Measurements from ENCODE around the gene DCAF12L2. TPM values are rescaled to one million over a fixed set of nuclear protein-coding genes. Genes with fewer than 3 reads are reported as not detected.

The DCAF12L2 gene
- total and polyA plus RNA-seq, 12 donors, result 0.14 to 0.91 (median 0.31) TPM; not detected in 4

- Histone ChIP-seq H3K36me3 (replicated peaks in 1 of 2) (no peaks in the 10 kb centered on the region), H3K4me3 (no peak overlapping the region), H3K4me1 (replicated peaks in 1 of 2) (no peaks in the 10 kb centered on the region), H3K27me3 (no peaks in the 10 kb centered on the region), H3K9me3 (replicated peaks in 1 of 3) (no peaks in the 10 kb centered on the region), H3K27ac (no peak overlapping the region)
- TF ChIP-seq POLR2A (IDR thresholded peaks at IDR 0.05) (no peak), CTCF (IDR thresholded peaks at IDR 0.05) (no peak)
- intact Hi-C loops (cut with DNase I), result no loop called here
- 38 to 45% (median 41%) methylated on average over 2 of the region's 2 CpGs for WGBS, 4 donors
- DNase-seq, result no peak
Measured at GRCh38 chrX:126141014-126141413, 25.1 kb downstream of the DCAF12L2 start.

- TF ChIP-seq POLR2A (IDR thresholded peaks at IDR 0.05) (no peak), CTCF (IDR thresholded peaks at IDR 0.05) (peak in 1 of 6 experiments; percentile 17)
- intact Hi-C loops (cut with DNase I), result no loop called here
- Histone ChIP-seq H3K36me3 (replicated peaks in 1 of 2) (no peaks in the 10 kb centered on the region), H3K27ac (no peak overlapping the region), H3K4me3 (no peak overlapping the region), H3K9me3 (replicated peaks in 1 of 3) (no peaks in the 10 kb centered on the region), H3K4me1 (replicated peaks in 1 of 2) (no peaks in the 10 kb centered on the region), H3K27me3 (no peaks in the 10 kb centered on the region)
- no peak for DNase-seq
- 60 to 100% (median 60%) methylated on average over 1 of the region's 1 CpG; no CpG with 5 or more reads in 1 of the 4 donors for whole genome bisulfite sequencing, 4 donors
Measured at GRCh38 chrX:126137899-126138298, 28.2 kb downstream of the DCAF12L2 start.

- Histone ChIP-seq H3K27ac (no peak overlapping the region), H3K9me3 (replicated peaks in 1 of 3) (no peaks in the 10 kb centered on the region), H3K4me1 (replicated peaks in 1 of 2) (no peaks in the 10 kb centered on the region), H3K36me3 (replicated peaks in 1 of 2) (no peaks in the 10 kb centered on the region), H3K4me3 (no peak overlapping the region), H3K27me3 (no peaks in the 10 kb centered on the region)
- DNase-seq, result no peak
- TF ChIP-seq CTCF (IDR thresholded peaks at IDR 0.05) (no peak), POLR2A (IDR thresholded peaks at IDR 0.05) (no peak)
- 14 to 52% (median 30%) methylated on average over 2 of the region's 2 CpGs for WGBS, 4 donors
- intact Hi-C loops (cut with DNase I), result no loop called here
Measured at GRCh38 chrX:126124721-126125120, 41.4 kb downstream of the DCAF12L2 start.

All from adrenal gland (tissue), 12 donors.